T-cell (primary cell): Measurements from ENCODE around the gene FAM185A. TPM values are rescaled to one million over a fixed set of nuclear protein-coding genes. Genes with fewer than 3 reads are reported as not detected.
"Not testable (repeated sequence)": the region's sequence is repeated elsewhere in the genome, so short reads cannot be mapped to it uniquely, and the experiment has no call there.

ENCODE experiments used
- ATAC-seq, 4 experiments: fragments of 200-7000 bp in 3 of 4; fragments of 150-1000 bp in 1 of 4; cut with Tn5 transposase; replicated peaks in 1 of 4; 1 replicate in 3 of 4; 2 replicates in 1 of 4; pipeline ENCODE4 v1.10.0; 2021; ENCODE audit warnings: moderate library complexity in 3 of 4, mild to moderate bottlenecking in 2 of 4, moderate number of reproducible peaks in 1 of 4
- CTCF ChIA-PET, 2 donors: fragments of 300-600 bp; sonication (Branson Sonifier 250); formaldehyde crosslinking; loops; one replicate each; lab custom pipeline; 2022; ENCODE audit warnings: antibody characterized with exemption in 2 of 2; lab: Charles Lee
- POLR2A ChIA-PET, 2 donors: fragments of 300-600 bp; sonication (Branson Sonifier 250); formaldehyde crosslinking; loops; one replicate each; lab custom pipeline; 2022; ENCODE audit warnings: antibody characterized with exemption in 2 of 2; lab: Charles Lee
- DNase-seq, 35 experiments: peaks; one replicate each; pipeline versions ENCODE4 v3.0.0 to v3.0.0-alpha.2; 2013 to 2023
- H3K27ac ChIP-seq: one replicate; pipeline ENCODE4 v1.5.1; 2013; ENCODE audit warnings: low read length
- H3K27me3 ChIP-seq, 2 experiments: replicated peaks in 1 of 2; 1 replicate in 1 of 2; 2 replicates in 1 of 2; pipeline versions ENCODE4 v1.6.1 to v1.7.0; 2013; ENCODE audit warnings: low read length in 1 of 2, mixed read lengths in 1 of 2; ENCODE audit not compliant: control insufficient read depth in 2 of 2, insufficient read depth in 2 of 2; ENCODE audit errors: extremely low read depth in 1 of 2
- H3K36me3 ChIP-seq, 2 donors: 1 replicate in 1 of 2; 2 replicates in 1 of 2; pipeline versions ENCODE4 v1.6.1 to v1.7.0; 2013; ENCODE audit warnings: low read length in 1 of 2; ENCODE audit not compliant: control insufficient read depth in 2 of 2, insufficient read depth in 1 of 2; ENCODE audit errors: extremely low read depth in 1 of 2
- H3K4me1 ChIP-seq, 2 experiments: 1 replicate in 1 of 2; 2 replicates in 1 of 2; pipeline versions ENCODE4 v1.6.1 to v1.7.0; 2013; ENCODE audit warnings: low read length in 2 of 2, mixed read lengths in 1 of 2; ENCODE audit not compliant: insufficient read depth in 2 of 2, control insufficient read depth in 1 of 2; ENCODE audit errors: extremely low read depth in 1 of 2
- H3K4me3 ChIP-seq, 2 donors: 1 replicate in 1 of 2; 2 replicates in 1 of 2; pipeline versions ENCODE4 v1.5.1 to v1.7.0; 2013; ENCODE audit warnings: mild to moderate bottlenecking in 2 of 2, low read length in 1 of 2, moderate library complexity in 1 of 2; ENCODE audit not compliant: control insufficient read depth in 1 of 2; ENCODE audit errors: extremely low read depth in 1 of 2
- H3K9me3 ChIP-seq: 2 replicates; pipeline ENCODE4 v1.7.0; 2013
- H3K27ac Mint-ChIP-seq, 2 donors: one replicate each; pipeline ENCODE4 v1.8.0; 2020 to 2021; ENCODE audit warnings: mild to moderate bottlenecking in 2 of 2, mixed read lengths in 2 of 2
- H3K27me3 Mint-ChIP-seq, 2 donors: one replicate each; pipeline ENCODE4 v1.8.0; 2021 to 2022; ENCODE audit warnings: mixed read lengths in 2 of 2
- H3K36me3 Mint-ChIP-seq: one replicate; pipeline ENCODE4 v1.8.0; 2021; ENCODE audit warnings: mixed read lengths
- H3K4me1 Mint-ChIP-seq, 3 donors: one replicate each; pipeline ENCODE4 v1.8.0; 2020 to 2022; ENCODE audit warnings: mixed read lengths in 3 of 3, mild to moderate bottlenecking in 1 of 3
- H3K4me3 Mint-ChIP-seq, 3 donors: one replicate each; pipeline ENCODE4 v1.8.0; 2020 to 2022; ENCODE audit warnings: mild to moderate bottlenecking in 3 of 3, mixed read lengths in 3 of 3, moderate library complexity in 3 of 3
- H3K9me3 Mint-ChIP-seq, 3 donors: one replicate each; pipeline ENCODE4 v1.8.0; 2020 to 2022; ENCODE audit warnings: mixed read lengths in 3 of 3
- WGBS: methylation state at CpG from one replicate; pipeline ENCODE4 v1.1.5; 2013; ENCODE audit warnings: missing lambda C conversion rate; ENCODE audit not compliant: insufficient coverage; 5-methylcytosine and 5-hydroxymethylcytosine counted together
- total RNA-seq, 35 experiments: library from RNA in 6 of 35; stranded (reverse) in 6 of 35; fragments of 120-200 nt in 1 of 35; gene quantifications; one replicate each; pipeline versions ENCODE4 v1.2.1 to v1.2.4 and lab custom pipeline; 2013 to 2026

The FAM185A gene
- total RNA-seq, 5 donors from 2014 or later (not counting 1 experiment from before 2014, with no cell fraction given) = 6.4 to 15.7 (median 8.7) TPM

GRCh38 chr7:102791831-102792230 lies 43.0 kb downstream of the FAM185A start:
- POLR2A ChIA-PET, H3K27ac ChIP-seq, H3K27ac Mint-ChIP-seq, H3K4me1 ChIP-seq, H3K36me3 ChIP-seq, H3K27me3 ChIP-seq, H3K4me3 ChIP-seq, H3K9me3 Mint-ChIP-seq, H3K4me1 Mint-ChIP-seq, DNase-seq, H3K9me3 ChIP-seq, H3K4me3 Mint-ChIP-seq, CTCF ChIA-PET, ATAC-seq, H3K27me3 Mint-ChIP-seq: not testable (repeated sequence)
- peaks cover 31% of the 10 kb centered on the region for H3K36me3 Mint-ChIP-seq

- H3K9me3 Mint-ChIP-seq, DNase-seq, H3K4me1 Mint-ChIP-seq, H3K36me3 ChIP-seq, H3K4me1 ChIP-seq, H3K4me3 ChIP-seq, H3K9me3 ChIP-seq, H3K27me3 ChIP-seq, H3K27ac ChIP-seq, H3K4me3 Mint-ChIP-seq, H3K27me3 Mint-ChIP-seq, ATAC-seq, H3K27ac Mint-ChIP-seq, CTCF ChIA-PET: not testable (repeated sequence)
- POLR2A ChIA-PET = interaction anchor here in 1 of 2 donors (0.6 kb wide), 1 partner anchor 724 kb away, joined by 6 read pairs; no protein-coding TSS in a partner anchor
- no CpG with 5 or more reads among the region's 1 CpG for WGBS
- peaks cover 33% of the 10 kb centered on the region for H3K36me3 Mint-ChIP-seq
These were observed 45.8 kb downstream of the FAM185A start for GRCh38 chr7:102794567-102794966.

GRCh38 chr7:102795987-102796595 lies 47.3 kb downstream of the FAM185A start:
- POLR2A ChIA-PET, H3K27me3 ChIP-seq, H3K4me3 ChIP-seq, ATAC-seq, H3K27me3 Mint-ChIP-seq, H3K27ac Mint-ChIP-seq, H3K36me3 ChIP-seq, H3K4me3 Mint-ChIP-seq, H3K4me1 ChIP-seq, H3K27ac ChIP-seq, H3K4me1 Mint-ChIP-seq, DNase-seq, H3K9me3 ChIP-seq, CTCF ChIA-PET: not testable (repeated sequence)
- Mint-ChIP-seq H3K9me3 (peaks cover 0 to 16% (median 4%) of the 10 kb centered on the region in 3 donors), H3K36me3 (peaks cover 34% of the 10 kb centered on the region)
- WGBS = no CpG with 5 or more reads among the region's 6 CpGs

GRCh38 chr7:102806613-102807012 lies 57.8 kb downstream of the FAM185A start:
- Mint-ChIP-seq H3K36me3 (peaks cover 23% of the 10 kb centered on the region), H3K27me3 (no peaks in the 10 kb centered on the region), H3K4me1 (no peaks in the 10 kb centered on the region), H3K9me3 (peaks cover 8 to 28% (median 8%) of the 10 kb centered on the region in 3 donors), H3K27ac (no peak overlapping the region), H3K4me3 (no peak overlapping the region)
- DNase-seq (no peak), ATAC-seq (no peak)
- H3K36me3 ChIP-seq = peaks cover 0 to 3% of the 10 kb centered on the region in 2 donors
- no peak overlapping the region for H3K27ac ChIP-seq
- no peaks in the 10 kb centered on the region for H3K4me1 ChIP-seq
- ChIA-PET POLR2A (no interaction called here), CTCF (no interaction called here)
- H3K9me3 ChIP-seq = peaks cover 3% of the 10 kb centered on the region
- H3K27me3 ChIP-seq = no peaks in the 10 kb centered on the region
- WGBS = 95% methylated on average over 5 of the region's 7 CpGs
- no peak overlapping the region for H3K4me3 ChIP-seq

GRCh38 chr7:102810916-102811315 lies 62.1 kb downstream of the FAM185A start:
- POLR2A ChIA-PET = no interaction called here

GRCh38 chr7:102811942-102812678 lies 63.3 kb downstream of the FAM185A start:
- ChIA-PET POLR2A (no interaction called here), CTCF (no interaction called here)
- H3K36me3 ChIP-seq = peaks cover 0 to 3% of the 10 kb centered on the region in 2 donors
- H3K27me3 ChIP-seq = no peaks in the 10 kb centered on the region
- H3K9me3 Mint-ChIP-seq = no peaks in the 10 kb centered on the region
- H3K27ac Mint-ChIP-seq = no peak overlapping the region
- H3K4me1 ChIP-seq = no peaks in the 10 kb centered on the region
- no peaks in the 10 kb centered on the region for H3K27me3 Mint-ChIP-seq
- no peak for ATAC-seq
- H3K36me3 Mint-ChIP-seq = peaks cover 33% of the 10 kb centered on the region
- H3K27ac ChIP-seq = no peak overlapping the region
- H3K4me3 Mint-ChIP-seq = no peak overlapping the region
- DNase-seq = no peak
- no peaks in the 10 kb centered on the region for H3K9me3 ChIP-seq
- 40% methylated on average over 1 of the region's 8 CpGs for WGBS
- H3K4me1 Mint-ChIP-seq = no peaks in the 10 kb centered on the region
- H3K4me3 ChIP-seq = no peak overlapping the region

More at GRCh38 chr7:102810916-102811315, 62.1 kb downstream of the FAM185A start:
- H3K4me1 Mint-ChIP-seq = no peaks in the 10 kb centered on the region
- peaks cover 33% of the 10 kb centered on the region for H3K36me3 Mint-ChIP-seq
- ATAC-seq = no peak
- Histone ChIP-seq H3K4me3 (no peak overlapping the region), H3K27ac (no peak overlapping the region), H3K9me3 (no peaks in the 10 kb centered on the region), H3K27me3 (no peaks in the 10 kb centered on the region), H3K4me1 (no peaks in the 10 kb centered on the region), H3K36me3 (peaks cover 0 to 3% of the 10 kb centered on the region in 2 donors)
- no peaks in the 10 kb centered on the region for H3K27me3 Mint-ChIP-seq
- H3K4me3 Mint-ChIP-seq = no peak overlapping the region
- no peak for DNase-seq
- CTCF ChIA-PET = no interaction called here
- H3K9me3 Mint-ChIP-seq = no peaks in the 10 kb centered on the region
- no peak overlapping the region for H3K27ac Mint-ChIP-seq
